HepG2 (cell line): ENCODE measurements around the gene RAB1B. TPM values are rescaled to one million over a fixed set of nuclear protein-coding genes. Genes with fewer than 3 reads are reported as not detected.
A peak's percentile ranks its signal among the peaks of the same experiment; 100 is the strongest.

ENCODE experiments used
- DNMT1 ChIP-seq: sonication (generic); formaldehyde crosslinking; IDR thresholded peaks from 2 replicates; pipeline ENCODE4 v1.5.1; 2020; ENCODE audit warnings: mild to moderate bottlenecking, missing genetic modification reagents
- NFATC3 ChIP-seq: sonication (generic); formaldehyde crosslinking; IDR thresholded peaks from 2 replicates; pipeline ENCODE4 v1.5.1; 2020; ENCODE audit warnings: mild to moderate bottlenecking, missing genetic modification reagents
- PPARG ChIP-seq: conservative IDR thresholded peaks from 2 replicates; pipeline ENCODE4 v1.6.1; 2016; ENCODE audit warnings: missing biosample characterization, missing genetic modification reagents
- RBFOX2 ChIP-seq: fragments of 200-400 bp; formaldehyde crosslinking; IDR thresholded peaks from 2 replicates; pipeline ENCODE4 v1.6.1; 2017; ENCODE audit warnings: low read depth, mild to moderate bottlenecking, low read length
- TARDBP ChIP-seq: sonication (generic); formaldehyde crosslinking; IDR thresholded peaks from 2 replicates; pipeline ENCODE4 v1.8.0; 2022; ENCODE audit warnings: mild to moderate bottlenecking, missing genetic modification reagents
- ZBTB44 ChIP-seq: sonication (generic); formaldehyde crosslinking; IDR thresholded peaks from 2 replicates; pipeline ENCODE4 v1.4.0; 2020; ENCODE audit warnings: missing genetic modification reagents
- ZFAT ChIP-seq: sonication (generic); formaldehyde crosslinking; conservative IDR thresholded peaks from 2 replicates; pipeline ENCODE4 v1.8.1; 2023; ENCODE audit warnings: missing genetic modification reagents, inconsistent platforms
- ZNF274 ChIP-seq: sonication (generic); formaldehyde crosslinking; IDR thresholded peaks from 2 replicates; pipeline ENCODE4 v1.5.1; 2020; ENCODE audit warnings: mild to moderate bottlenecking, missing genetic modification reagents
- polyA plus RNA-seq, 8 experiments: library from polyadenylated mRNA; depleted of rRNA in 3 of 8; stranded (reverse) in 7 of 8; unstranded in 1 of 8; fragments of >200 nt; fragmentation: Illumina TruSeq in 4 of 8; extraction: Trizol in 4 of 8; gene quantifications; 2 replicates each; pipeline versions ENCODE4 v1.2.1 to v1.2.3, GENCODE V29; 2011 to 2016; ENCODE audit warnings: low read depth in 4 of 8, missing spikeins in 1 of 8, mixed read lengths in 1 of 8; ENCODE audit not compliant: insufficient read depth in 1 of 8
- total RNA-seq, 5 experiments: library from RNA; depleted of rRNA; stranded (reverse); fragments of >200 nt; fragmentation: Illumina TruSeq; extraction: Trizol; gene quantifications; 2 replicates each; pipeline ENCODE4 v1.2.3, GENCODE V29; 2016; ENCODE audit warnings: low read depth in 1 of 5
- TF ChIP-seq, protein P1 (sequence below): sonication (generic); formaldehyde crosslinking; IDR thresholded peaks from 2 replicates; pipeline ENCODE4 v1.4.0; 2020; ENCODE audit warnings: missing genetic modification reagents, borderline replicate concordance
- TF ChIP-seq, protein P2 (sequence below): sonication (generic); formaldehyde crosslinking; IDR thresholded peaks from 2 replicates; pipeline ENCODE4 v1.9.0; 2022; ENCODE audit warnings: missing genetic modification reagents, mild to moderate bottlenecking, borderline replicate concordance
- TF ChIP-seq, protein P3 (sequence below): sonication (generic); formaldehyde crosslinking; IDR thresholded peaks from 2 replicates; pipeline ENCODE4 v1.5.1; 2020; ENCODE audit warnings: mild to moderate bottlenecking, missing genetic modification reagents, borderline replicate concordance
- TF ChIP-seq, protein P4 (sequence below): sonication (generic); formaldehyde crosslinking; IDR thresholded peaks from 2 replicates; pipeline ENCODE4 v1.9.0; 2021; ENCODE audit warnings: missing genetic modification reagents, mild to moderate bottlenecking, borderline replicate concordance

The RAB1B gene
- total and polyA plus RNA-seq, 2 of the 13 experiments (the other 11 are each of a cell fraction or from before 2014, with no cell fraction given), result 77.9 to 87.9 TPM

DNA sequence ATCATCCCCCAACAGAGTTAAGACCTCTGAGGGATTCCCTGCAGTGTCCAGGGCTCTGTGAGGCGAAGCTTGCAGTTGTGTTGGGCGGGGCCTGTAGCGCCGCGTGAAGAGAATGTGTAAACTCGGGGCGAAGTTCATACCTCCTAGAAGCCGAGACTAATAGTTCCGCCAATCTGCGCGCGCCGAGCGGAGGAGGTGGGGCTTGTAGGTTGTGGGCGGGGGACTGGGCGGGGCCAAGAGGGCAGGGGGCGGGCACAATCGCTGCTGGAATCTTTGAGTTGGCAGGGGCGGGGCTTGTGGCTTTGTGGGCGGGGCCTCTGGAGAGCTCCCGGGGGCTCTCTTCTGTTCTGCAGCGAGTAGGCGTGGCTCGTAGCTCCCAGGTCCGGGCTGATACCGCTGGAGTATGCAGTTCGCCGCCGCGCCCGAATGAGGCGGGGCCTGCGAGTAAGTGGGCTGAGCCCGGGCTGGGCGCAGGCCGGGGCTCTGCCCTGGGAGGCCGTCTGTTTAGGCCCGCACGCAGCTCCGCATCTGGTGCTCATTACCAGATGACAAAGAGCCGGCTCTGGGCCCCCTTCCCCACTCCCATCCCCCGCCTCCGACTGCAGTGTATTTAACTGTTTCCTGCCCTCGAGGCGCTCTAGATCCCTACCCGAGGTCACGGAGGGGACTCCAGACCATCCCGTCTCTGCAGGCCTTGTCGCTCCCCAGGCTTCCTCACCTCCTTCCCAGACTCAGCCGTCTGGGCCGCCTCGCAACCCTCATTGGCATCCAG lies 44.3 kb downstream of the RAB1B start (continued):
- TF ChIP-seq ZBTB44 (CRISPR knock-in tag) (no peak), NFATC3 (no peak), PPARG (CRISPR knock-in tag) (no peak; the same call in 1 of the 2 replicates), RBFOX2 (peak; percentile 49), ZFAT (CRISPR knock-in tag) (no peak), DNMT1 (0 out of 2 replicates have a peak, but pooled peaks have one; percentile 8), TARDBP (CRISPR knock-in tag) (no peak), ZNF274 (no peak)
- TF ChIP-seq, protein P1, sequence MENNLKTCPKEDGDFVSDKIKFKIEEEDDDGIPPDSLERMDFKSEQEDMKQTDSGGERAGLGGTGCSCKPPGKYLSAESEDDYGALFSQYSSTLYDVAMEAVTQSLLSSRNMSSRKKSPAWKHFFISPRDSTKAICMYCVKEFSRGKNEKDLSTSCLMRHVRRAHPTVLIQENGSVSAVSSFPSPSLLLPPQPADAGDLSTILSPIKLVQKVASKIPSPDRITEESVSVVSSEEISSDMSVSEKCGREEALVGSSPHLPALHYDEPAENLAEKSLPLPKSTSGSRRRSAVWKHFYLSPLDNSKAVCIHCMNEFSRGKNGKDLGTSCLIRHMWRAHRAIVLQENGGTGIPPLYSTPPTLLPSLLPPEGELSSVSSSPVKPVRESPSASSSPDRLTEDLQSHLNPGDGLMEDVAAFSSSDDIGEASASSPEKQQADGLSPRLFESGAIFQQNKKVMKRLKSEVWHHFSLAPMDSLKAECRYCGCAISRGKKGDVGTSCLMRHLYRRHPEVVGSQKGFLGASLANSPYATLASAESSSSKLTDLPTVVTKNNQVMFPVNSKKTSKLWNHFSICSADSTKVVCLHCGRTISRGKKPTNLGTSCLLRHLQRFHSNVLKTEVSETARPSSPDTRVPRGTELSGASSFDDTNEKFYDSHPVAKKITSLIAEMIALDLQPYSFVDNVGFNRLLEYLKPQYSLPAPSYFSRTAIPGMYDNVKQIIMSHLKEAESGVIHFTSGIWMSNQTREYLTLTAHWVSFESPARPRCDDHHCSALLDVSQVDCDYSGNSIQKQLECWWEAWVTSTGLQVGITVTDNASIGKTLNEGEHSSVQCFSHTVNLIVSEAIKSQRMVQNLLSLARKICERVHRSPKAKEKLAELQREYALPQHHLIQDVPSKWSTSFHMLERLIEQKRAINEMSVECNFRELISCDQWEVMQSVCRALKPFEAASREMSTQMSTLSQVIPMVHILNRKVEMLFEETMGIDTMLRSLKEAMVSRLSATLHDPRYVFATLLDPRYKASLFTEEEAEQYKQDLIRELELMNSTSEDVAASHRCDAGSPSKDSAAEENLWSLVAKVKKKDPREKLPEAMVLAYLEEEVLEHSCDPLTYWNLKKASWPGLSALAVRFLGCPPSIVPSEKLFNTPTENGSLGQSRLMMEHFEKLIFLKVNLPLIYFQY (CRISPR knock-in tag), result 0 out of 2 replicates have a peak, but pooled peaks have one; percentile 0
- TF ChIP-seq, protein P2, sequence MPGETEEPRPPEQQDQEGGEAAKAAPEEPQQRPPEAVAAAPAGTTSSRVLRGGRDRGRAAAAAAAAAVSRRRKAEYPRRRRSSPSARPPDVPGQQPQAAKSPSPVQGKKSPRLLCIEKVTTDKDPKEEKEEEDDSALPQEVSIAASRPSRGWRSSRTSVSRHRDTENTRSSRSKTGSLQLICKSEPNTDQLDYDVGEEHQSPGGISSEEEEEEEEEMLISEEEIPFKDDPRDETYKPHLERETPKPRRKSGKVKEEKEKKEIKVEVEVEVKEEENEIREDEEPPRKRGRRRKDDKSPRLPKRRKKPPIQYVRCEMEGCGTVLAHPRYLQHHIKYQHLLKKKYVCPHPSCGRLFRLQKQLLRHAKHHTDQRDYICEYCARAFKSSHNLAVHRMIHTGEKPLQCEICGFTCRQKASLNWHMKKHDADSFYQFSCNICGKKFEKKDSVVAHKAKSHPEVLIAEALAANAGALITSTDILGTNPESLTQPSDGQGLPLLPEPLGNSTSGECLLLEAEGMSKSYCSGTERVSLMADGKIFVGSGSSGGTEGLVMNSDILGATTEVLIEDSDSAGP (CRISPR knock-in tag), result no peak
- TF ChIP-seq, protein P3, sequence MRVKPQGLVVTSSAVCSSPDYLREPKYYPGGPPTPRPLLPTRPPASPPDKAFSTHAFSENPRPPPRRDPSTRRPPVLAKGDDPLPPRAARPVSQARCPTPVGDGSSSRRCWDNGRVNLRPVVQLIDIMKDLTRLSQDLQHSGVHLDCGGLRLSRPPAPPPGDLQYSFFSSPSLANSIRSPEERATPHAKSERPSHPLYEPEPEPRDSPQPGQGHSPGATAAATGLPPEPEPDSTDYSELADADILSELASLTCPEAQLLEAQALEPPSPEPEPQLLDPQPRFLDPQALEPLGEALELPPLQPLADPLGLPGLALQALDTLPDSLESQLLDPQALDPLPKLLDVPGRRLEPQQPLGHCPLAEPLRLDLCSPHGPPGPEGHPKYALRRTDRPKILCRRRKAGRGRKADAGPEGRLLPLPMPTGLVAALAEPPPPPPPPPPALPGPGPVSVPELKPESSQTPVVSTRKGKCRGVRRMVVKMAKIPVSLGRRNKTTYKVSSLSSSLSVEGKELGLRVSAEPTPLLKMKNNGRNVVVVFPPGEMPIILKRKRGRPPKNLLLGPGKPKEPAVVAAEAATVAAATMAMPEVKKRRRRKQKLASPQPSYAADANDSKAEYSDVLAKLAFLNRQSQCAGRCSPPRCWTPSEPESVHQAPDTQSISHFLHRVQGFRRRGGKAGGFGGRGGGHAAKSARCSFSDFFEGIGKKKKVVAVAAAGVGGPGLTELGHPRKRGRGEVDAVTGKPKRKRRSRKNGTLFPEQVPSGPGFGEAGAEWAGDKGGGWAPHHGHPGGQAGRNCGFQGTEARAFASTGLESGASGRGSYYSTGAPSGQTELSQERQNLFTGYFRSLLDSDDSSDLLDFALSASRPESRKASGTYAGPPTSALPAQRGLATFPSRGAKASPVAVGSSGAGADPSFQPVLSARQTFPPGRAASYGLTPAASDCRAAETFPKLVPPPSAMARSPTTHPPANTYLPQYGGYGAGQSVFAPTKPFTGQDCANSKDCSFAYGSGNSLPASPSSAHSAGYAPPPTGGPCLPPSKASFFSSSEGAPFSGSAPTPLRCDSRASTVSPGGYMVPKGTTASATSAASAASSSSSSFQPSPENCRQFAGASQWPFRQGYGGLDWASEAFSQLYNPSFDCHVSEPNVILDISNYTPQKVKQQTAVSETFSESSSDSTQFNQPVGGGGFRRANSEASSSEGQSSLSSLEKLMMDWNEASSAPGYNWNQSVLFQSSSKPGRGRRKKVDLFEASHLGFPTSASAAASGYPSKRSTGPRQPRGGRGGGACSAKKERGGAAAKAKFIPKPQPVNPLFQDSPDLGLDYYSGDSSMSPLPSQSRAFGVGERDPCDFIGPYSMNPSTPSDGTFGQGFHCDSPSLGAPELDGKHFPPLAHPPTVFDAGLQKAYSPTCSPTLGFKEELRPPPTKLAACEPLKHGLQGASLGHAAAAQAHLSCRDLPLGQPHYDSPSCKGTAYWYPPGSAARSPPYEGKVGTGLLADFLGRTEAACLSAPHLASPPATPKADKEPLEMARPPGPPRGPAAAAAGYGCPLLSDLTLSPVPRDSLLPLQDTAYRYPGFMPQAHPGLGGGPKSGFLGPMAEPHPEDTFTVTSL (CRISPR knock-in tag), result 0 out of 2 replicates have a peak, but pooled peaks have one; percentile 8
- TF ChIP-seq, protein P4, sequence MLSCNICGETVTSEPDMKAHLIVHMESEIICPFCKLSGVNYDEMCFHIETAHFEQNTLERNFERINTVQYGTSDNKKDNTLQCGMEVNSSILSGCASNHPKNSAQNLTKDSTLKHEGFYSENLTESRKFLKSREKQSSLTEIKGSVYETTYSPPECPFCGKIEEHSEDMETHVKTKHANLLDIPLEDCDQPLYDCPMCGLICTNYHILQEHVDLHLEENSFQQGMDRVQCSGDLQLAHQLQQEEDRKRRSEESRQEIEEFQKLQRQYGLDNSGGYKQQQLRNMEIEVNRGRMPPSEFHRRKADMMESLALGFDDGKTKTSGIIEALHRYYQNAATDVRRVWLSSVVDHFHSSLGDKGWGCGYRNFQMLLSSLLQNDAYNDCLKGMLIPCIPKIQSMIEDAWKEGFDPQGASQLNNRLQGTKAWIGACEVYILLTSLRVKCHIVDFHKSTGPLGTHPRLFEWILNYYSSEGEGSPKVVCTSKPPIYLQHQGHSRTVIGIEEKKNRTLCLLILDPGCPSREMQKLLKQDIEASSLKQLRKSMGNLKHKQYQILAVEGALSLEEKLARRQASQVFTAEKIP (CRISPR knock-in tag), result no peak
